AG08396 (cell line): ENCODE measurements around the gene TMEM131L.
"Not testable (repeated sequence)": the region's sequence is repeated elsewhere in the genome, so short reads cannot be mapped to it uniquely, and the experiment has no call there.

ENCODE experiments used
- DNase-seq: peaks from one replicate; pipeline ENCODE4 v3.0.0; 2012; ENCODE audit warnings: low spot score, mixed read lengths

Gene TMEM131L, protein sequence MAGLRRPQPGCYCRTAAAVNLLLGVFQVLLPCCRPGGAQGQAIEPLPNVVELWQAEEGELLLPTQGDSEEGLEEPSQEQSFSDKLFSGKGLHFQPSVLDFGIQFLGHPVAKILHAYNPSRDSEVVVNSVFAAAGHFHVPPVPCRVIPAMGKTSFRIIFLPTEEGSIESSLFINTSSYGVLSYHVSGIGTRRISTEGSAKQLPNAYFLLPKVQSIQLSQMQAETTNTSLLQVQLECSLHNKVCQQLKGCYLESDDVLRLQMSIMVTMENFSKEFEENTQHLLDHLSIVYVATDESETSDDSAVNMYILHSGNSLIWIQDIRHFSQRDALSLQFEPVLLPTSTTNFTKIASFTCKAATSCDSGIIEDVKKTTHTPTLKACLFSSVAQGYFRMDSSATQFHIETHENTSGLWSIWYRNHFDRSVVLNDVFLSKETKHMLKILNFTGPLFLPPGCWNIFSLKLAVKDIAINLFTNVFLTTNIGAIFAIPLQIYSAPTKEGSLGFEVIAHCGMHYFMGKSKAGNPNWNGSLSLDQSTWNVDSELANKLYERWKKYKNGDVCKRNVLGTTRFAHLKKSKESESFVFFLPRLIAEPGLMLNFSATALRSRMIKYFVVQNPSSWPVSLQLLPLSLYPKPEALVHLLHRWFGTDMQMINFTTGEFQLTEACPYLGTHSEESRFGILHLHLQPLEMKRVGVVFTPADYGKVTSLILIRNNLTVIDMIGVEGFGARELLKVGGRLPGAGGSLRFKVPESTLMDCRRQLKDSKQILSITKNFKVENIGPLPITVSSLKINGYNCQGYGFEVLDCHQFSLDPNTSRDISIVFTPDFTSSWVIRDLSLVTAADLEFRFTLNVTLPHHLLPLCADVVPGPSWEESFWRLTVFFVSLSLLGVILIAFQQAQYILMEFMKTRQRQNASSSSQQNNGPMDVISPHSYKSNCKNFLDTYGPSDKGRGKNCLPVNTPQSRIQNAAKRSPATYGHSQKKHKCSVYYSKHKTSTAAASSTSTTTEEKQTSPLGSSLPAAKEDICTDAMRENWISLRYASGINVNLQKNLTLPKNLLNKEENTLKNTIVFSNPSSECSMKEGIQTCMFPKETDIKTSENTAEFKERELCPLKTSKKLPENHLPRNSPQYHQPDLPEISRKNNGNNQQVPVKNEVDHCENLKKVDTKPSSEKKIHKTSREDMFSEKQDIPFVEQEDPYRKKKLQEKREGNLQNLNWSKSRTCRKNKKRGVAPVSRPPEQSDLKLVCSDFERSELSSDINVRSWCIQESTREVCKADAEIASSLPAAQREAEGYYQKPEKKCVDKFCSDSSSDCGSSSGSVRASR (N-terminal part only)

DNA sequence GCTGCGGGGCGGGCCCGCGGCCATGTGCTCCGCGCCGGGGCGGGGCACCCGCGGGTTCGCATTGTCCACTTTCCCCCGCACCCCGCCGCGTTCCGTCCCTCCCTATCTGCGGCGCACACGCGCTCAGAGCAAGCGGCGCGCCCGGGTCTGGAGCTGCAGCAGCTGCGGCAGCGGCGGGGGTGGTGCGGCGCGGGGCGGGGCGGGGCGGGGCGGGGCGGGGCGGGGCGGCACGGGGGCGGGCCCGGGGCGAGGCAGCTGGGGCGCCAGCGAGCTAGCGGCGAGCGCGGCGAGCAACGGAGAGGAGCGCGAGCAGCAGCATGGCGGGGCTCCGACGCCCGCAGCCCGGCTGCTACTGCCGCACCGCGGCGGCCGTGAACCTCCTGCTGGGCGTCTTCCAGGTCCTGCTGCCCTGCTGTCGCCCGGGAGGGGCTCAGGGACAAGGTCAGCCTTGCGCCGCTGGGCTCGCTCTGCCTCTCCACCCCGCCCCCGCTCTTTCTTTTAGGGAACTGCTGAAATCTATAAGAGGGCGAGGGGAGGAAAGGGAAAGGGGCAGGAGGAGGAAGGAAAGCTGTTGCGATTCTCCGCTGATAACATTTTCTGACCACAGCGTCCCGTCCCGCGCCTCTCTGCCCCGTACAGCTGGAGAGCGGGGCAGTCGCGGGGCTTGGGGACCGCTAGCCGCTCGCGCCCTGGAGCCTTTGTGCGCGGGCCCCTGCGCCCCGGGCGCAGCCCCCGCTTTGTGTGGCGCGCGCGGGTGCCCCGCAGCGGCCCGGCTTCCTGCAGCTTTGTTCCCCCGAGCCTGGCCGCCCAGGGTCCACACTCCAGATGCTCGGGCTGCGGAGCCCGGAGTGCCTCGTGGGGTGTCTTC, at the start of gene TMEM131L:
TMEM131L (plus strand) TSS at position 280 of the 868 bp plus-strand sequence; CDS start at position 318, 38 bp downstream.
- peak; percentile 93 for DNase-seq

DNA sequence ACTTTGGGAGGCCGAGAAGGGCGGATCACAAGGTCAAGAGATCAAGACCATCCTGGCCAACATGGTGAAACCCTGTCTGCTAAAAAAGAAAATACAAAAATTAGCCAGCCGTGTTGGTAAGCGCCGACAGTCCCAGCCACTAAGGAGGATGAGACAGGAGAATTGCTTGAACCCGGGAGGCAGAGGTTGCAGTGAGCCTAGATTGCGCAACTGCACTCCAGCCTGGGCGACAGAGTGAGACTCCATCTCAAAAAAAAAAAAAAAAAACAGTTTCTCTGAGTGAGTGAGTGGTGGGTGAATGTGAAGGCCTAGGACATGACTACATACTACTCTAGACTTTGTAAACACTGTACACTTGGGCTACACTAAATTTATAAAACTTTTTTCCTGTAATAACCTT, 49.7 kb upstream of the TMEM131L start:
- DNase-seq, result not testable (repeated sequence)

DNA sequence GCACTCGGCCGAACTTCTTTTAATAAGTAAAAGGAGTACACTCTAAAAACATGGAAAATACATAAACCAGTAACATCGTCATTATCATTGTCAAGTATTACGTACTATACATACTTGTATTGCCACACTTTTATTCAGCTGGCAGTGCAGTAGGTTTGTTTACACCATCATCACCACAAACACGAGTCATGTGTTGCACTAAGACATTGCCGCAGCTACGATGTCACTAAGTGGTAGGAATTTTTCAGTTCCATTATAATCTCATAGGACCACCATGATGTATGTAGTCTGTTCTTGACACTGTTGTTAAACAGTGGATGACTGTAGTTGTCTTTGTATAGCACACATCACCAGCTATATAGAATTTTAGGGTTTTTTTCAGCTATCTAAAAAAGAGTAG, 48.0 kb upstream of the TMEM131L start:
- no peak for DNase-seq

DNA sequence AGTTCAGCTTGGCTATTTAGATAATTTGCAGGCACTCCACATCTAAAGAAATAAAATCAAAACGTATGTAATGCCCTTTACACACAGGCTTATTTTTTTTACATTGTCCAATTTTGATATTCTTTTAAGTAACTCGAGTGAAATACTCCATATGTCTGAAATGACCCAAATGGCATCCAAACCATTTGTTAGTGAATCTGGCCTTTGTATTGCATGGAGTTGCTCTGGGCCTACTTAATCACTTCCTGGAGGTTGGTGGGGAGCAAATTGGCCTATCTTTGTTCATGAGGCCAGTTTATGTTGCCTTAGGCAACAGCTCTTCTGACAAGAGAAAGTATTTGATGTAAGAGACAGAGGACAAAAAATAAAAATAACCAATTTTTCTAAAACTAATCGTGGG, 47.6 kb upstream of the TMEM131L start:
- no peak for DNase-seq

DNA sequence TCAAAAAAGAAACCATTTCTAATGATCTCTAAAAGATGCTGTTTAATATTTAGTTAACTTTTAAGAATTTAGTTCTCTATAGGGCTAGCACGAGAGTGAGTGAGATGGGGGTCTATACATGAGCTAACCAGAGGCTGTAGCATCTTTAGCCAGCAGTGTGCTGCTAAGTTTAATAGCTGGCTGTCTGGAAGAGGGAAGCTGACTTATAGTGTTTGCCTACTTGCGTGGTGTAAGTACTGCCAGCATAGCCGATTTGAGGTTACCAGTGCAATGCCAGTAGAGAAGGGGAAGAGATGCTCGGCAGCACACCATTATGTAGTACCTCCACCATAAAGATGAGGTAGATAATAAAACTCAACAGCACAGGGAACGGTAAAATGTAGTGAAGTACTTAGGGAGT, 47.1 kb upstream of the TMEM131L start:
- DNase-seq, result no peak

DNA sequence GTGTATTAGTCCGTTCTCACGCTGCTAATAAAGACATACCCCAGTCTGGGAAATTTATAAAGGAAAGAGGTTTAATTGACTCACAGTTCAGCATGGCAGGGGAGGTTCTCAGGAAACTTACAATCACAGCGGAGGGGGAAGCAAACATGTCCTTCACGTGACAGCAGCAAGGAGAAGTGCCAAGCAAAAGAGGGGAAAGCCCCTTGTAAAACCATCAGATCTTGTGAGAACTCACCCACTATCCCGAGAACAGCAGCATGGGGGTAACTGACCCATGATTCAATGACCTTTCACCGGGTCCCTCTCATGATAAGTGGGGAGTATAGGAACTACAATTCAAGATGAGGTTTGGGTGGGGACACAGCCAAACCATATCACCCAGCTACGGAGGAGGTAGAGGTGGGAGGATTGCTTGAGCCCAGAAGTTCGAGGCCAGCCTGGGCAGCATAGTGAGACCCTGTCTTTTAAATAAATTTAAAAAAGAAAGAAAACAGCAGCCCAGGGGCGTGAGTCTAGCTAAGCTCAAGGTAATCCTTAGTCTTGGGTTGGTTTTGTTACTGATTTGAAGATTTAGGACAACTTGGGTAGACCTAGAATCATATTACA, 46.4 kb upstream of the TMEM131L start:
- DNase-seq, result no peak

DNA sequence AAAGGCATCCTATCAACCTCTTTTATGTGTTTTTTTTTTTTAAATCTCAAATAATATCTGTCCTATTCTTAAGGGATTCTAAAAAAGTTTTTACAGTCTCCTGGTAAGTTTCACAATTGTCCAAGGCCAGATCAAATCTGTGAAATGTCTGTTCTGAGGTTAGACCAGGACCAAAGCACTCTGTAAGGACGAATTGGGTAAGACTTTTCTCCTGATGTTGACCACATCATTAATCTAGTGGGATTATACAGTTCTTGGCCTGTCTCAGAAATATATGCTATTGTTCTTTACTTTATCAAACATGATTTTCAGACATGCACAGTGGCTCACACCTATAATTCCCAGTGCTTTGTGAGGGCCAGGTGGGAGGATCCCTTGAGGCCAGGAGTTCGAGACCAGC, 45.8 kb upstream of the TMEM131L start:
- no peak for DNase-seq

DNA sequence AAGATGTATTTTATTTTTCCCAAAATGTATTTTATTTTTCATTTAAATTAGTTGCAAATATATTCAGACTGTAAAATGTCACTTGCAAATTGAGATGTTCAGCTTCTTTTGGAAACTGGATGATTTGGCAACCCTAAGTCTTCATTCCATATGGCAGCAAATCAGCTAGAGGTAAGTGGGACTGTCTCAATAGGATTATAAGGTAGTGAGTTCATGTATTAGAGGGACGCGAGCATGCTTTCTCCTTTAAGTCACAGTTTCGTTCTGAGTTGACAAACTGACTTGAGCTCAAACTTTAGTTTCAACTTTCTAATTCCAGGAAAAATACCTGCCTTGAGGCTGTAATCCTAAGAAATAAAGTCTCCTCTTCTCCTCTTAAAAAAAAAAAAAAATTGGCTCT, 44.2 kb upstream of the TMEM131L start:
- DNase-seq, result no peak

DNA sequence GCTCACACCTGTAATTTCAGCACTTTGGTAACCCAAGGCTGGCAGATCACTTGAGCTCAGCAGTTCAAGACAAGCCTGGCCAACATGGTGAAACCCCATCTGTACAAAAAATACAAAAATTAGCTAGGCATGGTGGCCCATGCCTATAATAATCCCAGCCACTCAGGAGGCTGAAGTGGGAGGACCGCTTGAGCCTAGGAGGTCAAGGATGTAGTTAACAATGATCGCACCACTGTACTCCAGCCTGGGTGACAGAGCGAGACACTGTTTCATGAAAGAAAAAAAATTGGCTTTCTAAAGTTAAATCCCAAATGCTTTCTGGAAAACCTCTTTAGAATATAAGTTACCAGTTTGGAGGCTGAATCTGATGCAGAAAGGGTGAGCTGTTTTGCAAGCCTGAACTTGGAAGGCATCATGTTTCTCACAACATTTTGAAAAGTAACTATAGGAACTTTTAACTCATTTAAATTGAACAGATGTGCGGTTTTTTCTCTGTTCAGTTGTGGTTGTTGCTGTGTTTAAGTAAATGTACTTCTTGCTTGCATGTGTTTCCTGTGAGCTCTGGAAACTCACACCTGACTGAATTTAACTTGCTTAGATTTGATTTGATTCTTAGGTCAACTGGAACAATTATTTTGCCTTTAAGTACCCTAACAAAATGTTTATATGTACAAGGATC, 39.8 kb upstream of the TMEM131L start:
- no peak for DNase-seq

DNA sequence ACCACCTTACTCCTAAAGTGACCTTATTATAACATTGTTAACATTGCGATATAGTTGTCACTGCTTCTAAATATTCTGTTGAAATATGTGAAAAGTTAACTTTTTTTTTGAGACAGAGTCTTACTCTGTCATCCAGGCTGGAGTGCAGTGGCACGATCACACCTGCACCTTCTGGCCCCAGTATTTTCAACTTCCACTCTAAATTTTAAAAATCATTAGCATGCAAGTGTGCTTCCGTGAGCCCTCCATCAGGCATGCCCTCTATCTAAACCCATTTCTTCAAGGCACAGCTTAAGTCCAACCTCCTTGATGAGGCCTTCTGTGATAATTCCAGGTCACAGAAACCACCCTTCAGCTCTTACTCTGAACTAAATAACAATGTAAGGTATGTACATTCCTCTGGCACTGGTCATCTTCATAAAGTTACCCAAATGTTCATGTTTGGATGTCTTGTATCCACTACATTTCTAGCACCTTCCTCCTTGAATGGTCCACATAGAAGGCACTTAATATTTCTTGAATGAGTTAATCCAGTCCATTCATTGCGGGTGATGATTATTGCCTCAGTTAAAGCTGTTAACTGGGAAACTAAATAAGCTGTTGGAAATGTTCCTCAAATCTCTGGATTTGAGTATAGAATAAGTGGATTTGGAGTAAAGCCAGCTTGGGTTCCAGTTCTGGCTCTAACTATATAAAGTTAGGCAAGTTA, 38.6 kb upstream of the TMEM131L start:
- DNase-seq, result no peak

DNA sequence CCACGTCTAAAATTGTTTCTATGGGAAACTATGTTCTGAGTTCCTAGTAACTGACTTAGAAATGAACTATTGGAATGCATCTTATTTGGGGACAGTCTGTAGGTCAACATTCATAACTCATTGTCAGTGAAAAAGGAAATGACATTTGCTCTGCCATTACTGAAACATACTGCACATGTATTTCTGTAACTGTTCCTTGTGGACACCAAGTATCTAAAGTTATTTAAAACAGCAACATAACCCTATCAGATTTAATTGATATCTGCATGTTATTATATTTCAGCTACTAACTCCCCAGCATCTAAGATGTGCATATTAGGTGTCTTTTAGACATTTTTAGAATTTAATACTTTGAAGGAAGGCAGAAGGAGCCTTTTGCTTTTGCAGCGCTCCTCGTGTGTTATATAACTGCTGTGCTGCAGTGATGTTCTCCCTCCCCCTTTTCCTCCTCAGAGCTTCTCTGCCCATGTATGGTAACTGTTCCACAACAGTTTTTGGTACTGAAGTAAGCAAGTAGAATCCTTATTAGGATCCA, 37.2 kb upstream of the TMEM131L start:
- DNase-seq, result no peak

DNA sequence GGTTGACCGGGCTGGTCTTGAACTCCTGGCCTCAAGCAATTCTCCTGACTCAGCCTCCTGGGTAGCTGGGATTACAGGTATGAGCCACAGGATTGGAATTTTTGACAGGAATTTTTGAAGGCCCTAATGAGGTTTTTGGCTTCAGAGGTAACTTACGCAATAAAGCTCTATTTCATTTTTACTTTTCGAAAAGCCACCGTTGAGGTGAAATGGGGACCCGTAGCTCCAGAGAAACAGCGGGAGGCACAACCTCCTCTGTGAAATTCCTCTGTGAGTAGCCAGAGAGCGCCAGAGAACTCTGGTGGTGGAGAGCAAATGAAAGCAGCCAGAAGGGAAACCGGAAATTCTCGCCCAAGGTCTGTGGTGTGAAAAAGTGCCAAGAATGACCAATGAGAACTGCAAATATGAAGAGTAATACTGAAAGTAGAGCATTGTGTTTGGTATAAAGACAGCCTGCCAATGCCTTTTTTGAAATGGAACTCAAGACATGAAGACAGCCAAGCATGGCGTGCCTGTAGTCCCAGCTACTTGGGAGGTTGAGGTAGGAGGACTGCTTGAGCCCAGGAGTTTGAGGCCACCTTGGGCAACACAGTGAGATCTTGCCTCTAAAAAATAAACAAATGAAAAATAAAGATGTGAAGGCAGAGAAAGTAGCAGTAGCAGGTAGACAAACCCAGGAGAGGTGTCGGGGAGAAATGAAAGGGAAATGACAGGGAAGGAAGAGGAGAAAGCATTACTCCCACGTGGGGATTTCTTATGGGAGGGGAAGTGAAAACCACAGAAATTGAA, 33.0 kb upstream of the TMEM131L start:
- peak; percentile 61 for DNase-seq

DNA sequence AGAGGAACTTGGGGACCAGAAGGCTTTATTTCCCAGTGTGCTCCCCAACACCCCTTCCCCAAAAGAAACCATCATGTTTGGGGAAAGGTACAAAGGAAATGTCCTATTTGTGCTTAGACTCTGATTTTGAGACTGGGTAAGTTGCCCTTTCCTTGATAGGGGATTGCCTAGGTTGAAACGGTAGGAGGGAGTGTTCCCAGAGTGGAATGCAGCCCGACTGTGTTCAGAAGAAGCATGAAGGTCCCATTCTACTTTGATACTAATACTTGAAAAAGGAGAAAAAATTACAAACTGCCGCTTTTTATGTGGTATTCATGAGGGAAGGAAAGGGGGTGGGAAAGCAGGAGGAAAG, 32.4 kb upstream of the TMEM131L start:
- DNase-seq, result no peak

DNA sequence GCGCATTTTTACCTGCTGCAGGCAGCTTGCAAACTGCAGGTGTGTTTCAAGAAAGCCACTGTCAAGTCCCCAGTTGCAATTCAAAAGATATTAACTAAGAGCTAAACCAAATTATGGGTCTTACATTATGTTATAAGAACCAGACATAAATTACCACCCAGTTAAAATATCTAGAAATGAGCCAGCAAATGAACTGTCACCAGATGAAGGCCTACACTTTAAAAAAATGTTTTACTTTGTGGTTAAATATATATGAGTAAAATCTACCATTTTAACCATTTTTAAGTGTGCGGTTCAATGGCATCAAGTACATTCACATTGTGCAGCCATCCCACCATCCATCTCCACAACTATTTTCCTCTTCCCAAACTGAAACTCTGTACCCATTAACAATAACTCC, 32.0 kb upstream of the TMEM131L start:
- DNase-seq, result no peak

DNA sequence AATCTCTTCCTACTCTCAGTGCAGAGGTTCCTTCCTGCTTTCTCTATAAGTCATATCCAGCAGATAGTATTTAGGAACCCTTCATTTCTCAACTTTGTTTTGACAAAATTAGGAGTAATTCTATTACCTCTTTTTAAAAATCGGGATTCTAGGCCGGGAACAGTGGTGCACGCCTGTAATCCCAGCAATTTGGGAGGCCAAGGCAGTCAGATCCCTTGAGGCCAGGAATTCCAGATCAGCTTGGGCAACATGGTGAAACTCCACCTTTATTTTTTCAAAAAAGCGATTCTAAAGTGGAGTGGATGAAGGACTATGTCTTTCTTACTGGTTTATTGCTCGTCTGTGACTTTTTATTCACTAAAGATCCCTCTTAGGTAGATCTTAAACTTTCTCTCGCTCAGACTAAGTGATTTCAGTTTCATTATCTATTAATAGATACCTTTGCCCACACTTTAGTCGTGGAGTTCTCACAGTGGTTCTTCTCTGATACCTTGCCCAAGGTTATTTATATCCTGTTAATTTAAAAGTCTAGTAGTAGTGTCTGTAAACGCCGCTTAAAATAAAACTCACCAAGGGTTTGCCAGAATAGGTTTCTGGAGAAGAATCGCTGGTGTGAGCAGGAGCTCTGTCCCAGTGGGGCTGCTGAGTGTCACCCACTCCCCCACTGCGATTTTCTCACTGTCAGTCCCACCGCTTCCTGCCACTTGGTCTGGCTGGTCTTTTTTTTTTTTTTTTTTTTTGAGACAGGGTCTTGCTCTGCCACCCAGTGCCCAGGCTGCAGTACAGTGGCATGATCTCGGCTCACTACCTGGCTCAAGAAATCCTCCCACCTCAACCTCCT, 27.0 kb upstream of the TMEM131L start:
- no peak for DNase-seq

DNA sequence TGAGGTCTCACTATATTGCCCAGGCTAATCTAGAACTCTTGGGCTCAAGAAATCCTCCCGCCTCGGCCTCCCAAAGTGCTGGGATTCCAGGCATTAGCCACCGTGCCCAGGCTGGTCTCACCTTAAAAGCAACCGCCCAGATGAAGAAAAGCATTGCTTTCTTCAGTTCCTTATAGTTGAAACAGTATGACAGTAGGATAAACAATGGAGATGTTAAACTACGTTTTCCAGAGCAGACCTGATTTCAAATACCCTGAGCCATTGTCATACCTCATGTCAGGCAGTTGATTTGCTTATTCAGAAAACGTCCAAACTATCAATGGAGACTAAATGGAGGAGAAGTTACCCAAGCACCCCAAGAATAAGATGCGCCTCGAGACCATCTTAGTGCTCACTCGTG, 26.3 kb upstream of the TMEM131L start:
- DNase-seq, result no peak

DNA sequence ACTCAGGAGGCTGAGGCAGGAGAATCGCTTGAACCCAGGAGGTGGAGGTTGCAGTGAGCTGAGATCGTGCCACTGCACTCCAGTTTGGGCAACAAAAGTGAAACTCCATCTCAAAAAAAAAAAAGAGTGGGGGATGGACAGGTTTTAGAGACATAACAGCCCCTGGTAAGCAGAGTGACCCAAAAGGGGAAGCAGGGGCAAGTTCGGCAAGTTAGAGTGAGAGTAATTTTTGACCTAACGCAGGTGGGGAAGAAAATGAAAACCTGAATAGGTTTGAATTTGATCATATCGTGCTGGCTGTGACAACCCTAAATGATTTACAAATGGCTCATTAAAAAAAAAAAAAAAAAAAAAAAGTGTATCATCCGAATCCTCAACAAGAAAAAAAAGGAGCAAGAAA, 25.7 kb upstream of the TMEM131L start:
- DNase-seq, result no peak
